ENCODE results near the gene PAM. TPM values are rescaled to one million over a fixed set of nuclear protein-coding genes. Genes with fewer than 3 reads are reported as not detected.

Gene PAM
- total and polyA plus RNA-seq, 2 of the 8 experiments (the other 6 are each of a cell fraction or from before 2014, with no cell fraction given), result 30.4 to 67.8 TPM

- TF ChIP-seq CHD7 (IDR thresholded peaks at IDR 0.05; ENCODE audit: insufficient replicate concordance, low read length), result no peak
- TF ChIP-seq PHF8 (conservative IDR thresholded peaks at IDR 0.05; ENCODE audit: low read depth, low read length), result no peak
- TF ChIP-seq CHD2 (IDR thresholded peaks at IDR 0.05; ENCODE audit: low read length), result no peak
- no peak for TF ChIP-seq EGR1 (IDR thresholded peaks at IDR 0.05; ENCODE audit: borderline replicate concordance, low read depth, low read length)
These were observed 210.5 kb downstream of the PAM start (continued) for GRCh38 chr5:102965653-102966052.

All from H1 (cell line).